ENCODE data around the gene SLC45A1.

- no peak for TF ChIP-seq CTCF (conservative IDR thresholded peaks at IDR 0.05)
- no peak for TF ChIP-seq EZH2 (IDR thresholded peaks at IDR 0.05; ENCODE audit: low read depth)
Measured at GRCh38 chr1:8370046-8370881, 52.4 kb downstream of the SLC45A1 start.

Measured in PC-9 (cell line).